HPDE6-E6E7 (cell line): ENCODE results near the gene SEMA6B.
"Not testable (repeated sequence)": the region's sequence is repeated elsewhere in the genome, so short reads cannot be mapped to it uniquely, and the experiment has no call there.

Experiments used
- DNase-seq: peaks from one replicate; pipeline ENCODE4 v3.0.0; 2011; ENCODE audit warnings: missing footprints; ENCODE audit errors: extremely low spot score

SEMA6B gene

GRCh38 chr19:4575267-4576015, 16.0 kb upstream of the SEMA6B start:
- DNase-seq, result no peak

GRCh38 chr19:4573682-4574081, 14.2 kb upstream of the SEMA6B start:
- DNase-seq, result no peak

- DNase-seq, result no peak
Measured at GRCh38 chr19:4571305-4571917, 11.9 kb upstream of the SEMA6B start.

- DNase-seq, result no peak
Measured at GRCh38 chr19:4570916-4571304, 11.4 kb upstream of the SEMA6B start.

GRCh38 chr19:4570402-4570801, 10.9 kb upstream of the SEMA6B start:
- no peak for DNase-seq

- DNase-seq, result no peak
Measured at GRCh38 chr19:4568886-4569285, 9.4 kb upstream of the SEMA6B start.

- DNase-seq, result no peak
Measured at GRCh38 chr19:4567584-4568071, 8.1 kb upstream of the SEMA6B start.

GRCh38 chr19:4566402-4567051, 7.0 kb upstream of the SEMA6B start:
- DNase-seq, result no peak

- DNase-seq, result not testable (repeated sequence)
Measured at GRCh38 chr19:4563562-4563961, 4.1 kb upstream of the SEMA6B start.

- DNase-seq, result not testable (repeated sequence)
Measured at GRCh38 chr19:4562085-4562484, 2.6 kb upstream of the SEMA6B start.

GRCh38 chr19:4557971-4558941, 1.2 kb downstream of the SEMA6B start:
- no peak for DNase-seq

- no peak for DNase-seq
Measured at GRCh38 chr19:4557144-4557970, 2.1 kb downstream of the SEMA6B start.

GRCh38 chr19:4556597-4557127, 2.8 kb downstream of the SEMA6B start:
- peak; percentile 64 for DNase-seq

- DNase-seq, result no peak
Measured at GRCh38 chr19:4555657-4556561, 3.6 kb downstream of the SEMA6B start.

- no peak for DNase-seq
Measured at GRCh38 chr19:4554717-4555116, 4.8 kb downstream of the SEMA6B start.

- DNase-seq, result no peak
Measured at GRCh38 chr19:4553775-4554174, 5.7 kb downstream of the SEMA6B start.

GRCh38 chr19:4553092-4553695, 6.3 kb downstream of the SEMA6B start:
- DNase-seq, result no peak

- no peak for DNase-seq
Measured at GRCh38 chr19:4552525-4552819, 7.0 kb downstream of the SEMA6B start.

- DNase-seq, result no peak
Measured at GRCh38 chr19:4550479-4551050, 8.9 kb downstream of the SEMA6B start.
